GM12864 (cell line): Measurements from ENCODE around the gene SMURF1.
A peak's percentile ranks its signal among the peaks of the same experiment; 100 is the strongest.

Experiments used
- DNase-seq: peaks from one replicate; pipeline ENCODE4 v3.0.0-alpha.2; 2011; ENCODE audit warnings: low read depth
- H3K4me3 ChIP-seq: 2 replicates; pipeline ENCODE4 v1.5.1; 2011; ENCODE audit warnings: mild to moderate bottlenecking, low read depth, low read length, control low read depth
- CTCF ChIP-seq: IDR thresholded peaks from 2 replicates; pipeline ENCODE4 v1.5.1; 2011; ENCODE audit warnings: low read depth, mild to moderate bottlenecking, moderate library complexity, low read length, control low read depth, inconsistent platforms; ENCODE audit errors: missing control alignments

The SMURF1 gene

GRCh38 chr7:99036546-99037111, 107.3 kb downstream of the SMURF1 start:
- H3K4me3 ChIP-seq: no peak overlapping the region
- TF ChIP-seq CTCF: peak; percentile 27
- no peak for DNase-seq

- DNase-seq: no peak
- no peak overlapping the region for H3K4me3 ChIP-seq
- TF ChIP-seq CTCF: no peak
Observed at GRCh38 chr7:99035723-99036545, 108.0 kb downstream of the SMURF1 start.

GRCh38 chr7:99034932-99035722, 108.8 kb downstream of the SMURF1 start:
- DNase-seq: no peak
- no peak for TF ChIP-seq CTCF
- H3K4me3 ChIP-seq: no peak overlapping the region

- H3K4me3 ChIP-seq: no peak overlapping the region
- no peak for TF ChIP-seq CTCF
- DNase-seq: no peak
Observed at GRCh38 chr7:99033765-99034164, 110.1 kb downstream of the SMURF1 start.

GRCh38 chr7:99032928-99033327, 111.0 kb downstream of the SMURF1 start:
- no peak overlapping the region for H3K4me3 ChIP-seq
- TF ChIP-seq CTCF: no peak
- no peak for DNase-seq

- no peak for DNase-seq
- no peak overlapping the region for H3K4me3 ChIP-seq
- no peak for TF ChIP-seq CTCF
Observed at GRCh38 chr7:99031496-99031895, 112.4 kb downstream of the SMURF1 start.
